GM12878 (cell line): ENCODE results near the gene RAD9A. TPM values are rescaled to one million over a fixed set of nuclear protein-coding genes. Genes with fewer than 3 reads are reported as not detected.

ENCODE experiments used
- ATAC-seq: fragments of 200-7000 bp; cut with Tn5 transposase; 3 replicates; pipeline ENCODE4 v1.9.1; 2020; ENCODE audit warnings: mild to moderate bottlenecking, moderate library complexity
- BruUV-seq: library from RNA; stranded (reverse); fragments of 400-500 nt; replicated peaks from 2 replicates; lab custom pipeline; 2021; lab: Mats Ljungman, UMichigan
- CTCF ChIA-PET: fragments of 300-600 bp; sonication (Branson Sonifier 250); formaldehyde crosslinking; extraction: SDS; loops from one replicate; lab custom pipeline; 2021; ENCODE audit warnings: inconsistent platforms; lab: Yijun Ruan, JAX
- POLR2A ChIA-PET: fragments of 350-600 bp; formaldehyde crosslinking; extraction: SDS; loops from one replicate; lab custom pipeline; 2021; ENCODE audit warnings: inconsistent platforms; lab: Charles Lee
- RAD21 ChIA-PET: fragments of 300-600 bp; sonication (Branson Sonifier 250); formaldehyde crosslinking; loops from one replicate; lab custom pipeline; 2023; ENCODE audit warnings: antibody characterized with exemption; ENCODE audit not compliant: unreplicated experiment; lab: Charles Lee
- SMC1A ChIA-PET: fragments of 300-600 bp; sonication (Branson Sonifier 250); formaldehyde crosslinking; loops from one replicate; lab custom pipeline; 2023; ENCODE audit not compliant: unreplicated experiment, uncharacterized antibody; lab: Charles Lee
- DNase-seq: peaks from one replicate; pipeline ENCODE4 v3.0.0-alpha.2; 2011; ENCODE audit warnings: low read depth, low spot score
- FAIRE-seq: peaks from 3 replicates; lab custom pipeline; 2011; peaks lifted over from hg19 to GRCh38; lab: Jason Lieb, UNC
- H2AFZ ChIP-seq: 2 replicates; pipeline ENCODE4 v1.6.0; 2011; ENCODE audit warnings: low read depth, low read length, control low read depth; ENCODE audit not compliant: control insufficient read depth
- H3K27ac ChIP-seq: 2 replicates; pipeline ENCODE4 v1.5.1; 2011; ENCODE audit warnings: control low read depth; ENCODE audit not compliant: control insufficient read depth, insufficient read depth
- H3K27me3 ChIP-seq, 2 experiments: replicated peaks in 1 of 2; 2 replicates each; pipeline versions ENCODE4 v1.6.0 to v1.6.1; 2011; ENCODE audit warnings: low read length in 1 of 2; ENCODE audit not compliant: control insufficient read depth in 2 of 2, insufficient read depth in 2 of 2
- H3K36me3 ChIP-seq, 2 experiments: 2 replicates each; pipeline ENCODE4 v1.5.1; 2011; ENCODE audit warnings: low read length in 1 of 2; ENCODE audit not compliant: control insufficient read depth in 2 of 2, insufficient read depth in 2 of 2
- H3K4me1 ChIP-seq: 2 replicates; pipeline ENCODE4 v1.6.1; 2011; ENCODE audit warnings: mild to moderate bottlenecking, low read length, moderate library complexity, mixed read lengths; ENCODE audit not compliant: control insufficient read depth, insufficient read depth
- H3K4me2 ChIP-seq: 2 replicates; pipeline ENCODE4 v1.6.0; 2011; ENCODE audit warnings: control low read depth; ENCODE audit not compliant: control insufficient read depth, insufficient read depth
- H3K4me3 ChIP-seq: fragments of 200-600 bp; sonication (generic); 2 replicates; pipeline ENCODE4 v1.5.1; 2016
- H3K79me2 ChIP-seq: 2 replicates; pipeline ENCODE4 v1.6.0; 2011; ENCODE audit warnings: low read length; ENCODE audit not compliant: control insufficient read depth, insufficient read depth
- H3K9ac ChIP-seq: 2 replicates; pipeline ENCODE4 v1.8.0; 2011; ENCODE audit warnings: low read length, control low read depth, mixed read lengths; ENCODE audit not compliant: control insufficient read depth, insufficient read depth
- H3K9me3 ChIP-seq: replicated peaks from 3 replicates; pipeline ENCODE4 v1.5.1; 2011; ENCODE audit warnings: mild to moderate bottlenecking, low read length; ENCODE audit not compliant: control insufficient read depth, insufficient read depth
- H4K20me1 ChIP-seq: 2 replicates; pipeline ENCODE4 v1.6.0; 2011; ENCODE audit not compliant: control insufficient read depth, insufficient read depth
- CHD2 ChIP-seq: IDR thresholded peaks from 2 replicates; pipeline ENCODE4 v1.6.1; 2011; ENCODE audit warnings: low read depth, low read length, improper control_type of control experiment, borderline replicate concordance
- EED ChIP-seq: sonication (generic); IDR thresholded peaks from 2 replicates; pipeline ENCODE4 v1.6.1; 2016; ENCODE audit warnings: antibody characterized with exemption, low read depth
- FOXK2 ChIP-seq: fragments of 450-650 bp; IDR thresholded peaks from 2 replicates; pipeline ENCODE4 v1.6.1; 2017; ENCODE audit warnings: mild to moderate bottlenecking, moderate library complexity
- IKZF1 ChIP-seq: fragments of 450-650 bp; conservative IDR thresholded peaks from 2 replicates; pipeline ENCODE4 v1.6.1; 2017; ENCODE audit warnings: antibody characterized with exemption, mild to moderate bottlenecking
- POU2F2 ChIP-seq: IDR thresholded peaks from 3 replicates; pipeline ENCODE4 v1.6.1; 2011; ENCODE audit warnings: low read depth, mild to moderate bottlenecking, low read length, borderline replicate concordance
- RUNX3 ChIP-seq: IDR thresholded peaks from 2 replicates; pipeline ENCODE4 v1.6.1; 2012; ENCODE audit warnings: low read length, inconsistent platforms
- WGBS: methylation state at CpG from one replicate; pipeline ENCODE4 v1.1.6; 2016; ENCODE audit warnings: low lambda C conversion rate; ENCODE audit not compliant: insufficient replicate concordance, insufficient coverage; ENCODE audit errors: missing lambda C conversion rate; 5-methylcytosine and 5-hydroxymethylcytosine counted together
- in situ Hi-C: fragments of 300-500 bp; cut with MboI; formaldehyde crosslinking; loops from 9 replicates; pipeline ENCODE4 v1.14.3; 2018; ENCODE audit warnings: mixed read lengths
- intact Hi-C: fragments of 100-400 bp; cut with micrococcal nuclease; formaldehyde crosslinking; loops from one replicate; pipeline ENCODE4 v1.14.2; 2022; ENCODE audit not compliant: unreplicated experiment
- polyA plus RNA-seq, 11 experiments: library from polyadenylated mRNA; depleted of rRNA in 4 of 11; unstranded in 6 of 11; stranded (reverse) in 5 of 11; fragments of >200 nt; fragmentation: Nextera tagmentation in 4 of 11; fragmentation: Illumina TruSeq in 1 of 11; extraction: Ambion mirVana in 4 of 11; extraction: Trizol in 1 of 11; gene quantifications; 1 replicate in 1 of 11; 2 replicates in 10 of 11; pipeline versions ENCODE4 v1.2.1 to v1.2.3, GENCODE V29; 2011 to 2016; ENCODE audit warnings: inconsistent platforms in 2 of 11, missing spikeins in 2 of 11, low read depth in 1 of 11
- total RNA-seq, 4 experiments: library from RNA; depleted of rRNA in 3 of 4; stranded (reverse); fragments of >200 nt in 3 of 4; fragmentation: Illumina TruSeq in 1 of 4; extraction: Trizol in 1 of 4; gene quantifications; 2 replicates each; pipeline versions ENCODE4 v1.2.1 to v1.2.3, GENCODE V29; 2013 to 2021
- TF ChIP-seq, protein P1 (sequence below): IDR thresholded peaks from 2 replicates; pipeline ENCODE4 v1.6.1; 2012; ENCODE audit warnings: improper control_type of control experiment, low read depth, low read length; ENCODE audit not compliant: insufficient replicate concordance
- TF ChIP-seq, protein P2 (sequence below): IDR thresholded peaks from 2 replicates; pipeline ENCODE4 v1.6.1; 2011; ENCODE audit warnings: low read depth, low read length, improper control_type of control experiment, borderline replicate concordance
- TF ChIP-seq, protein P3 (sequence below): fragments of 450-650 bp; formaldehyde crosslinking; IDR thresholded peaks from 2 replicates; pipeline ENCODE4 v1.4.0; 2020; ENCODE audit warnings: mild to moderate bottlenecking, moderate library complexity
- TF ChIP-seq, protein P4 (sequence below): fragments of 450-650 bp; IDR thresholded peaks from 2 replicates; pipeline ENCODE4 v1.6.1; 2016; ENCODE audit warnings: mild to moderate bottlenecking

RAD9A gene
- total and polyA plus RNA-seq, 10 of the 15 experiments (the other 5 are each of a cell fraction or from before 2014, with no cell fraction given), result 1.1 to 36.2 (median 19.8) TPM

DNA sequence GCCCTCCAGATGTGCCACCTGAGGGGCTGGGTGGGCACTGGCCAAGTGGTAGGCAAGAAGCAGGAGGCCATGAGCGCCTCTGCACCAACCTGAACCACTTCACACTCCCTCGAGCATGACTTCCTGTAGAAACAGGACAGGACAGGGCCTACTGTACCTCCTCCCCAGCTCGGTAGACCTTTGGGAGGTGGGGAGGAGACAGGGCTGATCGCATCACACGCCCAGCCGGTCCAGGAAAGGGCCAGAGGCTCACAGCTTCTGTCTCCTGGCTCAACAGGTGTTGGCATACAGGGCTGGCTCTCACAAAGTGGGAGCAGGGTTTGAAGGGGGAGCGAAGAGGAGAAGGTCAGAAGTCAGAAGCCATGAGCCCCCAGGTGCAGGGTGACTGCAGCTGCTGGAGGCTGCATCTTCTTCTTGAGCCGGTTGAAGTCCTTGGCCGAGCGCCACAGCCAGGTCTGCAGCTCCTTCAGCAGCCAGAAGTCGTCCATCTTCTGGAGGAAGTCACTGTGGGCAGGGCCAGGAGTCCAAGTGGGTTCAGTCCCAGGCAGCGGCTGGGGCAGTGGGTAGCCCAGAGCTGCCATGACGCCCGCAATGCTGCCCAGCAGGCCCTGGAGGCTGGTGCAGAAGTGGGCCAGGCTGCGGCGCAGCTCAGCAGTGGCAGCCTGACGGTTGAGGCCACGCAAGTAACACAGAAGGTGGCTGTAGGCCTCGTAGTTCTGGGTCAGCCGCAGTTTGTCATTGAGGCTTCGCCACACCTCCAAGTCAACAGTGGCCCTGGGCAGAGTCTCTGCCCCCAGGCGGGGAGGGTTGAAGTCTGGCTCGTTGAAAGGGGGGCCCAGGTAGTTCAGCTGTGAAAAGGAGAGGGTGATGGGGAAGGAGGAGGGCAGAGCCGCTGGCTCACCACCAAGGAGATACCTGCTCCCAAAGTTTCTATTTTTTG, 26.7 kb upstream of the RAD9A start:
- no peak overlapping the region for H2AFZ ChIP-seq
- H3K36me3 ChIP-seq, result no peaks in the 10 kb centered on the region
- in situ Hi-C loops (no loop called here), intact Hi-C loops (no loop called here)
- WGBS, result 61% methylated on average over 24 of the region's 24 CpGs
- no peaks in the 10 kb centered on the region for H3K79me2 ChIP-seq
- FAIRE-seq, result no peak
- peaks cover 1 to 4% of the 10 kb centered on the region in 2 experiments; a peak in 3 of 4 replicates for H3K27me3 ChIP-seq
- DNase-seq, result no peak
- ATAC-seq, result peak; percentile 11; the same call in 1 of the 3 replicates
- BruUV-seq, result no TSS peak
- ChIA-PET RAD21 (interaction anchor here (1.1 to 4.2 kb wide), 2 partner anchors 16 to 17 kb away, joined by 3 to 24 read pairs; no protein-coding TSS in a partner anchor), CTCF (interaction anchor here (0.9 to 26.2 kb wide), 4 partner anchors 8 to 15 kb away, joined by 3 to 1301 read pairs (median 10); partner anchors contain the start of genes CLCF1 and RAD9A), POLR2A (interaction anchor here (0.5 kb wide), 1 partner anchor 8 kb away, joined by 3 read pairs; no protein-coding TSS in a partner anchor), SMC1A (interaction anchor here (1.3 kb wide), 1 partner anchor 17 kb away, joined by 4 read pairs; no protein-coding TSS in a partner anchor)
- peaks cover 5% of the 10 kb centered on the region; the same call in 1 of the 2 replicates for H4K20me1 ChIP-seq
- H3K9me3 ChIP-seq, result no peaks in the 10 kb centered on the region
- no peak overlapping the region for H3K27ac ChIP-seq
- no peak overlapping the region for H3K9ac ChIP-seq
- H3K4me3 ChIP-seq, result no peak overlapping the region
- no peak overlapping the region for H3K4me2 ChIP-seq
- H3K4me1 ChIP-seq, result peaks cover 11% of the 10 kb centered on the region
- TF ChIP-seq CHD2 (no peak), FOXK2 (no peak), IKZF1 (no peak), POU2F2 (no peak), RUNX3 (no peak), EED (no peak)
- TF ChIP-seq, protein P1, sequence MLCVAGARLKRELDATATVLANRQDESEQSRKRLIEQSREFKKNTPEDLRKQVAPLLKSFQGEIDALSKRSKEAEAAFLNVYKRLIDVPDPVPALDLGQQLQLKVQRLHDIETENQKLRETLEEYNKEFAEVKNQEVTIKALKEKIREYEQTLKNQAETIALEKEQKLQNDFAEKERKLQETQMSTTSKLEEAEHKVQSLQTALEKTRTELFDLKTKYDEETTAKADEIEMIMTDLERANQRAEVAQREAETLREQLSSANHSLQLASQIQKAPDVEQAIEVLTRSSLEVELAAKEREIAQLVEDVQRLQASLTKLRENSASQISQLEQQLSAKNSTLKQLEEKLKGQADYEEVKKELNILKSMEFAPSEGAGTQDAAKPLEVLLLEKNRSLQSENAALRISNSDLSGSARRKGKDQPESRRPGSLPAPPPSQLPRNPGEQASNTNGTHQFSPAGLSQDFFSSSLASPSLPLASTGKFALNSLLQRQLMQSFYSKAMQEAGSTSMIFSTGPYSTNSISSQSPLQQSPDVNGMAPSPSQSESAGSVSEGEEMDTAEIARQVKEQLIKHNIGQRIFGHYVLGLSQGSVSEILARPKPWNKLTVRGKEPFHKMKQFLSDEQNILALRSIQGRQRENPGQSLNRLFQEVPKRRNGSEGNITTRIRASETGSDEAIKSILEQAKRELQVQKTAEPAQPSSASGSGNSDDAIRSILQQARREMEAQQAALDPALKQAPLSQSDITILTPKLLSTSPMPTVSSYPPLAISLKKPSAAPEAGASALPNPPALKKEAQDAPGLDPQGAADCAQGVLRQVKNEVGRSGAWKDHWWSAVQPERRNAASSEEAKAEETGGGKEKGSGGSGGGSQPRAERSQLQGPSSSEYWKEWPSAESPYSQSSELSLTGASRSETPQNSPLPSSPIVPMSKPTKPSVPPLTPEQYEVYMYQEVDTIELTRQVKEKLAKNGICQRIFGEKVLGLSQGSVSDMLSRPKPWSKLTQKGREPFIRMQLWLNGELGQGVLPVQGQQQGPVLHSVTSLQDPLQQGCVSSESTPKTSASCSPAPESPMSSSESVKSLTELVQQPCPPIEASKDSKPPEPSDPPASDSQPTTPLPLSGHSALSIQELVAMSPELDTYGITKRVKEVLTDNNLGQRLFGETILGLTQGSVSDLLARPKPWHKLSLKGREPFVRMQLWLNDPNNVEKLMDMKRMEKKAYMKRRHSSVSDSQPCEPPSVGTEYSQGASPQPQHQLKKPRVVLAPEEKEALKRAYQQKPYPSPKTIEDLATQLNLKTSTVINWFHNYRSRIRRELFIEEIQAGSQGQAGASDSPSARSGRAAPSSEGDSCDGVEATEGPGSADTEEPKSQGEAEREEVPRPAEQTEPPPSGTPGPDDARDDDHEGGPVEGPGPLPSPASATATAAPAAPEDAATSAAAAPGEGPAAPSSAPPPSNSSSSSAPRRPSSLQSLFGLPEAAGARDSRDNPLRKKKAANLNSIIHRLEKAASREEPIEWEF, result no peak
- TF ChIP-seq, protein P2, sequence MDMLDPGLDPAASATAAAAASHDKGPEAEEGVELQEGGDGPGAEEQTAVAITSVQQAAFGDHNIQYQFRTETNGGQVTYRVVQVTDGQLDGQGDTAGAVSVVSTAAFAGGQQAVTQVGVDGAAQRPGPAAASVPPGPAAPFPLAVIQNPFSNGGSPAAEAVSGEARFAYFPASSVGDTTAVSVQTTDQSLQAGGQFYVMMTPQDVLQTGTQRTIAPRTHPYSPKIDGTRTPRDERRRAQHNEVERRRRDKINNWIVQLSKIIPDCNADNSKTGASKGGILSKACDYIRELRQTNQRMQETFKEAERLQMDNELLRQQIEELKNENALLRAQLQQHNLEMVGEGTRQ, result no peak
- TF ChIP-seq, protein P3, sequence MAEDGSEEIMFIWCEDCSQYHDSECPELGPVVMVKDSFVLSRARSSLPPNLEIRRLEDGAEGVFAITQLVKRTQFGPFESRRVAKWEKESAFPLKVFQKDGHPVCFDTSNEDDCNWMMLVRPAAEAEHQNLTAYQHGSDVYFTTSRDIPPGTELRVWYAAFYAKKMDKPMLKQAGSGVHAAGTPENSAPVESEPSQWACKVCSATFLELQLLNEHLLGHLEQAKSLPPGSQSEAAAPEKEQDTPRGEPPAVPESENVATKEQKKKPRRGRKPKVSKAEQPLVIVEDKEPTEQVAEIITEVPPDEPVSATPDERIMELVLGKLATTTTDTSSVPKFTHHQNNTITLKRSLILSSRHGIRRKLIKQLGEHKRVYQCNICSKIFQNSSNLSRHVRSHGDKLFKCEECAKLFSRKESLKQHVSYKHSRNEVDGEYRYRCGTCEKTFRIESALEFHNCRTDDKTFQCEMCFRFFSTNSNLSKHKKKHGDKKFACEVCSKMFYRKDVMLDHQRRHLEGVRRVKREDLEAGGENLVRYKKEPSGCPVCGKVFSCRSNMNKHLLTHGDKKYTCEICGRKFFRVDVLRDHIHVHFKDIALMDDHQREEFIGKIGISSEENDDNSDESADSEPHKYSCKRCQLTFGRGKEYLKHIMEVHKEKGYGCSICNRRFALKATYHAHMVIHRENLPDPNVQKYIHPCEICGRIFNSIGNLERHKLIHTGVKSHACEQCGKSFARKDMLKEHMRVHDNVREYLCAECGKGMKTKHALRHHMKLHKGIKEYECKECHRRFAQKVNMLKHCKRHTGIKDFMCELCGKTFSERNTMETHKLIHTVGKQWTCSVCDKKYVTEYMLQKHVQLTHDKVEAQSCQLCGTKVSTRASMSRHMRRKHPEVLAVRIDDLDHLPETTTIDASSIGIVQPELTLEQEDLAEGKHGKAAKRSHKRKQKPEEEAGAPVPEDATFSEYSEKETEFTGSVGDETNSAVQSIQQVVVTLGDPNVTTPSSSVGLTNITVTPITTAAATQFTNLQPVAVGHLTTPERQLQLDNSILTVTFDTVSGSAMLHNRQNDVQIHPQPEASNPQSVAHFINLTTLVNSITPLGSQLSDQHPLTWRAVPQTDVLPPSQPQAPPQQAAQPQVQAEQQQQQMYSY (CRISPR knock-in tag), result no peak
- TF ChIP-seq, protein P4, sequence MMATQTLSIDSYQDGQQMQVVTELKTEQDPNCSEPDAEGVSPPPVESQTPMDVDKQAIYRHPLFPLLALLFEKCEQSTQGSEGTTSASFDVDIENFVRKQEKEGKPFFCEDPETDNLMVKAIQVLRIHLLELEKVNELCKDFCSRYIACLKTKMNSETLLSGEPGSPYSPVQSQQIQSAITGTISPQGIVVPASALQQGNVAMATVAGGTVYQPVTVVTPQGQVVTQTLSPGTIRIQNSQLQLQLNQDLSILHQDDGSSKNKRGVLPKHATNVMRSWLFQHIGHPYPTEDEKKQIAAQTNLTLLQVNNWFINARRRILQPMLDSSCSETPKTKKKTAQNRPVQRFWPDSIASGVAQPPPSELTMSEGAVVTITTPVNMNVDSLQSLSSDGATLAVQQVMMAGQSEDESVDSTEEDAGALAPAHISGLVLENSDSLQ, result no peak
